GM12878 (cell line): ENCODE measurements around the gene LRRC73. TPM values are rescaled to one million over a fixed set of nuclear protein-coding genes. Genes with fewer than 3 reads are reported as not detected.

ENCODE experiments used
- BCLAF1 ChIP-seq: fragments of 450-650 bp; IDR thresholded peaks from 2 replicates; pipeline ENCODE4 v1.6.1; 2017; ENCODE audit warnings: antibody characterized with exemption, mild to moderate bottlenecking, moderate library complexity
- ELK1 ChIP-seq: IDR thresholded peaks from 2 replicates; pipeline ENCODE4 v1.6.1; 2012; ENCODE audit warnings: low read depth, low read length, improper control_type of control experiment
- REST ChIP-seq: IDR thresholded peaks from 2 replicates; pipeline ENCODE4 v1.6.1; 2012; ENCODE audit warnings: mild to moderate bottlenecking, low read depth, low read length
- polyA plus RNA-seq, 11 experiments: library from polyadenylated mRNA; depleted of rRNA in 4 of 11; unstranded in 6 of 11; stranded (reverse) in 5 of 11; fragments of >200 nt; fragmentation: Nextera tagmentation in 4 of 11; fragmentation: Illumina TruSeq in 1 of 11; extraction: Ambion mirVana in 4 of 11; extraction: Trizol in 1 of 11; gene quantifications; 1 replicate in 1 of 11; 2 replicates in 10 of 11; pipeline versions ENCODE4 v1.2.1 to v1.2.3, GENCODE V29; 2011 to 2016; ENCODE audit warnings: inconsistent platforms in 2 of 11, missing spikeins in 2 of 11, low read depth in 1 of 11
- total RNA-seq, 4 experiments: library from RNA; depleted of rRNA in 3 of 4; stranded (reverse); fragments of >200 nt in 3 of 4; fragmentation: Illumina TruSeq in 1 of 4; extraction: Trizol in 1 of 4; gene quantifications; 2 replicates each; pipeline versions ENCODE4 v1.2.1 to v1.2.3, GENCODE V29; 2013 to 2021

Gene LRRC73
- total and polyA plus RNA-seq, 10 of the 15 experiments (the other 5 are each of a cell fraction or from before 2014, with no cell fraction given): 0.13 TPM; not detected in 9

GRCh38 chr6:43490523-43490939 is 19.6 kb downstream of the LRRC73 start (continued):
- TF ChIP-seq BCLAF1 (no peak), ELK1 (no peak), REST (no peak)
